HPDE6-E6E7 (cell line): Measurements from ENCODE around the gene LYPD6.

Experiments
- DNase-seq: peaks from one replicate; pipeline ENCODE4 v3.0.0; 2011; ENCODE audit warnings: missing footprints; ENCODE audit errors: extremely low spot score

The LYPD6 gene

GRCh38 chr2:149507974-149508373, 177.6 kb downstream of the LYPD6 start:
- no peak for DNase-seq

GRCh38 chr2:149513461-149513860, 183.1 kb downstream of the LYPD6 start:
- DNase-seq: no peak
